ENCODE measurements around the gene TMEM254.
"Not testable (repeated sequence)": the region's sequence is repeated elsewhere in the genome, so short reads cannot be mapped to it uniquely, and the experiment has no call there.

Gene TMEM254

GRCh38 chr10:80078448-80079311 lies at the start of gene TMEM254:
Gene TMEM254 (plus strand): TSS chr10:80078665. CDS start chr10:80078700, 35 bp downstream.
- DNase-seq (ENCODE audit: low read depth), result peak; percentile 77

- DNase-seq (ENCODE audit: low read depth), result not testable (repeated sequence)
These were observed 49.3 kb upstream of the TMEM254 start for GRCh38 chr10:80029205-80029604.

GRCh38 chr10:80029865-80030264 lies 48.6 kb upstream of the TMEM254 start:
- not testable (repeated sequence) for DNase-seq (ENCODE audit: low read depth)

- DNase-seq (ENCODE audit: low read depth), result no peak
These were observed 46.0 kb upstream of the TMEM254 start for GRCh38 chr10:80032503-80032902.

- not testable (repeated sequence) for DNase-seq (ENCODE audit: low read depth)
These were observed 43.7 kb upstream of the TMEM254 start for GRCh38 chr10:80034766-80035165.

GRCh38 chr10:80035430-80035829 lies 43.0 kb upstream of the TMEM254 start:
- DNase-seq (ENCODE audit: low read depth), result not testable (repeated sequence)

GRCh38 chr10:80036921-80037500 lies 41.5 kb upstream of the TMEM254 start:
- DNase-seq (ENCODE audit: low read depth), result not testable (repeated sequence)

- DNase-seq (ENCODE audit: low read depth), result not testable (repeated sequence)
These were observed 40.2 kb upstream of the TMEM254 start for GRCh38 chr10:80038226-80038625.

- no peak for DNase-seq (ENCODE audit: low read depth)
These were observed 37.3 kb upstream of the TMEM254 start for GRCh38 chr10:80041162-80041561.

- DNase-seq (ENCODE audit: low read depth), result not testable (repeated sequence)
These were observed 33.5 kb upstream of the TMEM254 start for GRCh38 chr10:80044935-80045334.

- peak; percentile 33 for DNase-seq (ENCODE audit: low read depth)
These were observed 31.6 kb upstream of the TMEM254 start for GRCh38 chr10:80046629-80047441.

GRCh38 chr10:80050752-80051151 lies 27.7 kb upstream of the TMEM254 start:
- no peak for DNase-seq (ENCODE audit: low read depth)

- no peak for DNase-seq (ENCODE audit: low read depth)
These were observed 26.5 kb upstream of the TMEM254 start for GRCh38 chr10:80051993-80052392.

- no peak for DNase-seq (ENCODE audit: low read depth)
These were observed 22.7 kb upstream of the TMEM254 start for GRCh38 chr10:80055760-80056159.

GRCh38 chr10:80057171-80057570 lies 21.3 kb upstream of the TMEM254 start:
- no peak for DNase-seq (ENCODE audit: low read depth)

- DNase-seq (ENCODE audit: low read depth), result no peak
These were observed 14.2 kb upstream of the TMEM254 start for GRCh38 chr10:80064120-80064886.

GRCh38 chr10:80066809-80067208 lies 11.7 kb upstream of the TMEM254 start:
- DNase-seq (ENCODE audit: low read depth), result no peak

GRCh38 chr10:80067821-80068220 lies 10.6 kb upstream of the TMEM254 start:
- DNase-seq (ENCODE audit: low read depth), result not testable (repeated sequence)

- no peak for DNase-seq (ENCODE audit: low read depth)
These were observed 10.2 kb upstream of the TMEM254 start for GRCh38 chr10:80068270-80068669.

- no peak for DNase-seq (ENCODE audit: low read depth)
These were observed 8.4 kb upstream of the TMEM254 start for GRCh38 chr10:80070057-80070456.

GRCh38 chr10:80072584-80072983 lies 5.9 kb upstream of the TMEM254 start:
- DNase-seq (ENCODE audit: low read depth), result no peak

GRCh38 chr10:80075781-80076180 lies 2.7 kb upstream of the TMEM254 start:
- no peak for DNase-seq (ENCODE audit: low read depth)
